ENCODE data around the gene SCARF2.
"Not testable (repeated sequence)": the region's sequence is repeated elsewhere in the genome, so short reads cannot be mapped to it uniquely, and the experiment has no call there.

SCARF2 gene, protein sequence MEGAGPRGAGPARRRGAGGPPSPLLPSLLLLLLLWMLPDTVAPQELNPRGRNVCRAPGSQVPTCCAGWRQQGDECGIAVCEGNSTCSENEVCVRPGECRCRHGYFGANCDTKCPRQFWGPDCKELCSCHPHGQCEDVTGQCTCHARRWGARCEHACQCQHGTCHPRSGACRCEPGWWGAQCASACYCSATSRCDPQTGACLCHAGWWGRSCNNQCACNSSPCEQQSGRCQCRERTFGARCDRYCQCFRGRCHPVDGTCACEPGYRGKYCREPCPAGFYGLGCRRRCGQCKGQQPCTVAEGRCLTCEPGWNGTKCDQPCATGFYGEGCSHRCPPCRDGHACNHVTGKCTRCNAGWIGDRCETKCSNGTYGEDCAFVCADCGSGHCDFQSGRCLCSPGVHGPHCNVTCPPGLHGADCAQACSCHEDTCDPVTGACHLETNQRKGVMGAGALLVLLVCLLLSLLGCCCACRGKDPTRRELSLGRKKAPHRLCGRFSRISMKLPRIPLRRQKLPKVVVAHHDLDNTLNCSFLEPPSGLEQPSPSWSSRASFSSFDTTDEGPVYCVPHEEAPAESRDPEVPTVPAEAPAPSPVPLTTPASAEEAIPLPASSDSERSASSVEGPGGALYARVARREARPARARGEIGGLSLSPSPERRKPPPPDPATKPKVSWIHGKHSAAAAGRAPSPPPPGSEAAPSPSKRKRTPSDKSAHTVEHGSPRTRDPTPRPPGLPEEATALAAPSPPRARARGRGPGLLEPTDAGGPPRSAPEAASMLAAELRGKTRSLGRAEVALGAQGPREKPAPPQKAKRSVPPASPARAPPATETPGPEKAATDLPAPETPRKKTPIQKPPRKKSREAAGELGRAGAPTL

DNA sequence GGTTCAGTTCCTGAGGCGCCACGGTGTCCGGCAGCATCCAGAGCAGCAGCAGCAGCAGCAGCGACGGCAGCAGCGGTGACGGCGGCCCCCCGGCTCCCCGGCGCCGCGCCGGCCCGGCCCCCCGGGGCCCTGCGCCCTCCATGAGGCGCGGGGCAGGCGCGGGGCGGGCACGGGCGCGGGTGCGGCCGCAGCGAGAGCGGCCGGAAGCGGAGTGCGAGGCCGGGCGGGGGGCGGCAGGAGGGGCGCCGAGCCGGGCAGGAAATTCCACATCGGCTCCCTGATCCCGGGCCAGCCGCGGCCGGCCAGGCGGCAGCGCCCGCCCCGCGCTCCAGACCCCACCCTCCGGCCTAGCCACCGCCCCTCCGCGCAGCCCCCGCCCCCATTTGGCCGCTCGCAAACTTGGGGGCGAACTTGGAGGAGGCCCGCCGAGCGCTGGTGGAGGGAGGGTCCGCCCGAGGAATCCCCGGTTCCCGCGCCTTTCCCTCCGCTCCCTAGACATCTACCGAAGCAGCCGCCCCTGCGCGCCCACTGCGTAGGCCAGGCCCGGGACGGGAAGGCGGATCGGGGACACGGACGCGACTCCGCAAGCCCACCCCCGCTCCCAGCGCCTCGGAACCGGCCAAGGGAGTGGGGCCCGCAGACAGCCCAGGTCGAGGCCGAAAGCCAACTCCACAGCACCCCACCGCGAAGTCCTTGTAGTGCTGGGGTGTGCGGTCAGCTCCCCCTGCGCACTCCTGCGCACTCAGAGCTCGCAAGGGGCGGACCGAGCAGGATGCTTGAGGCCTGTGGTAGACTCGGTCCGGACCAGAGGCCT is at the start of gene SCARF2:
TSS of gene SCARF2 (minus strand) at position 213 of the 814 bp plus-strand sequence. CDS start at position 142, 71 bp downstream.
- DNase-seq (ENCODE audit: low read depth) = no peak
- TF ChIP-seq MYC (IDR thresholded peaks at IDR 0.05; ENCODE audit: low read depth, low read length) (no peak), POLR2A (IDR thresholded peaks at IDR 0.05; ENCODE audit: extremely low read depth, insufficient read length) (no peak)
- TF ChIP-seq, protein P1, sequence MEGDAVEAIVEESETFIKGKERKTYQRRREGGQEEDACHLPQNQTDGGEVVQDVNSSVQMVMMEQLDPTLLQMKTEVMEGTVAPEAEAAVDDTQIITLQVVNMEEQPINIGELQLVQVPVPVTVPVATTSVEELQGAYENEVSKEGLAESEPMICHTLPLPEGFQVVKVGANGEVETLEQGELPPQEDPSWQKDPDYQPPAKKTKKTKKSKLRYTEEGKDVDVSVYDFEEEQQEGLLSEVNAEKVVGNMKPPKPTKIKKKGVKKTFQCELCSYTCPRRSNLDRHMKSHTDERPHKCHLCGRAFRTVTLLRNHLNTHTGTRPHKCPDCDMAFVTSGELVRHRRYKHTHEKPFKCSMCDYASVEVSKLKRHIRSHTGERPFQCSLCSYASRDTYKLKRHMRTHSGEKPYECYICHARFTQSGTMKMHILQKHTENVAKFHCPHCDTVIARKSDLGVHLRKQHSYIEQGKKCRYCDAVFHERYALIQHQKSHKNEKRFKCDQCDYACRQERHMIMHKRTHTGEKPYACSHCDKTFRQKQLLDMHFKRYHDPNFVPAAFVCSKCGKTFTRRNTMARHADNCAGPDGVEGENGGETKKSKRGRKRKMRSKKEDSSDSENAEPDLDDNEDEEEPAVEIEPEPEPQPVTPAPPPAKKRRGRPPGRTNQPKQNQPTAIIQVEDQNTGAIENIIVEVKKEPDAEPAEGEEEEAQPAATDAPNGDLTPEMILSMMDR (IDR thresholded peaks at IDR 0.05; ENCODE audit: low read depth, low read length) = no peak
- TF ChIP-seq, protein P2, sequence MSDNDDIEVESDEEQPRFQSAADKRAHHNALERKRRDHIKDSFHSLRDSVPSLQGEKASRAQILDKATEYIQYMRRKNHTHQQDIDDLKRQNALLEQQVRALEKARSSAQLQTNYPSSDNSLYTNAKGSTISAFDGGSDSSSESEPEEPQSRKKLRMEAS (IDR thresholded peaks at IDR 0.05; ENCODE audit: low read depth, low read length) = no peak
- H3K4me3 ChIP-seq (ENCODE audit: low read depth, low read length) = no peak within 1 kb of the TSS

DNA sequence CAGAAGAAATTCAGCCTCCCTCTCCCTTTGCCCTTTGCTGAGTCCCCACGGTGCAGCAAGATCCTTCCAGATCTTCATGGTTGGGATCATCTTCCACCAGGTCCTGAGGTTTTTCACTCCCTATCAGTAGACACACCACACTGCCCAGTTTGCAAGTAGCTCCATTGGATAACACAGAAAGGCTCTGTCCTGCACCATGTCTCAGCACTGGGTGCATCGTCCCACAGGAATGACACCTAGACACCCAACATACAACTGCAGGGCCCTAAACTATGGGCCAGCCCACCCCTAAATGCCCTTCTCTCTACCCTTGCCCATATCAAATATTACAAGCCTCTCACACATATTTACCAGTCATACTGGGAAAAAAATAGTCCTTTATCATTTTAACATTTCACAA is 48.6 kb upstream of the SCARF2 start:
- DNase-seq (ENCODE audit: low read depth) = no peak
- TF ChIP-seq POLR2A (IDR thresholded peaks at IDR 0.05; ENCODE audit: extremely low read depth, insufficient read length) = no peak
- TF ChIP-seq, protein P1 (IDR thresholded peaks at IDR 0.05; ENCODE audit: low read depth, low read length) = no peak
- TF ChIP-seq, protein P2 (IDR thresholded peaks at IDR 0.05; ENCODE audit: low read depth, low read length) = no peak
- TF ChIP-seq MYC (IDR thresholded peaks at IDR 0.05; ENCODE audit: low read depth, low read length) = no peak
- no peak overlapping the region for H3K4me3 ChIP-seq (ENCODE audit: low read depth, low read length)

DNA sequence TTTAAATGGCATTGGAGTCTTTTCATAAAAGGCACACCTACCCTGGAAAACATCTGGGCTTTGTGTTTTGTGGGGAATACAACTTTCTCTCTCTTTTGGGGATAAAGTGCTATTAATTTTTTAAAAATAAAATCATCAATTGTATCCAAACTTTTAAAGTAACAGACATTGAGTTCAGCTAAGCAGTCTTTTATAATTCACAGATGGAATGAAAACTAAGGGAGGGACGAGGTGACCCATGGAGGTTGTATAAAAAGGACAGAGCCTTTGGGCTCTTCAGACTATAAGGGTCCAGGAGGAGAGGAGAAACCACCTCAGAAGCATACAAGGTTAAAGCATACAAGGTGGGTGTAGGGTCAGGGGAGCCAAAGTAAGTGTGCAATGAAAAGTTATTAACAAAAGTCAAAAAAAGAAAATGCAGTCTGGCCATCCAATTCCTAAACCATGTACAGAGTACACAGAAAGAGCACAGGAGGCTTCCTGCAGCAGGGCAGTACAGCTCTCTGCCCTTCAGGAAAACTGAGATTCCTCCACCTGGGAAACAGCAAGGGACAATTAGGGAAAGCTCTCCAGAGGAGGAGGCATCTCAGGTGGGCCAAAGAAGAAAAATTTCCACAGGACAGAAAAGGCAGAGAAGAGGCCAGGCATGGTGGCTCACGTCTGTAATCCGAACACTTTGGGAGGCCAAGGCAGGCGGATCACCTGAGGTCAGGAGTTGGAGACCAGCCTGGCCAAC is 47.5 kb upstream of the SCARF2 start:
- DNase-seq (ENCODE audit: low read depth) = no peak
- no peak for TF ChIP-seq POLR2A (IDR thresholded peaks at IDR 0.05; ENCODE audit: extremely low read depth, insufficient read length)
- no peak for TF ChIP-seq MYC (IDR thresholded peaks at IDR 0.05; ENCODE audit: low read depth, low read length)
- TF ChIP-seq, protein P2 (IDR thresholded peaks at IDR 0.05; ENCODE audit: low read depth, low read length) = no peak
- TF ChIP-seq, protein P1 (IDR thresholded peaks at IDR 0.05; ENCODE audit: low read depth, low read length) = no peak

DNA sequence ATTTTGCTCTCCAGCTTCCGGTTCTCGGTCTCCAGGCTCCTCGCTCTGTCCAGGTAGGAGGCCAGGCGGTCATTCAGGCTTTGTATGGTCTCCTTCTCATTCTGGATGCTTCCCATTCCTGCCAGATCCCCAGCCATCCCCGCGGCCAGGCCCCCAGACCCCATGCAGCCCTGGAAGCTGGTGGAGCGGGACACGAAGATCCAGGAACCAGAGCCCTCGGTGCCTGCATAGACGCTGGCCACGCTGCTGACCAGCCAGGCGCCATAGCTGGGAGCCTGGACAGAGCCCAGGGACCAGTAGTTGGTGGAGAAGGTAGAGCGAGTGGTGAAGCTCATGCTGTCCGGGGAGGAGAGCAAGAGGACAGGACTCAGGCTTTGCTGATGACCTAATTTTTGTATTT is 46.1 kb upstream of the SCARF2 start:
- TF ChIP-seq, protein P1 (IDR thresholded peaks at IDR 0.05; ENCODE audit: low read depth, low read length) = no peak
- no peak for TF ChIP-seq MYC (IDR thresholded peaks at IDR 0.05; ENCODE audit: low read depth, low read length)
- no peak for TF ChIP-seq POLR2A (IDR thresholded peaks at IDR 0.05; ENCODE audit: extremely low read depth, insufficient read length)
- TF ChIP-seq, protein P2 (IDR thresholded peaks at IDR 0.05; ENCODE audit: low read depth, low read length) = no peak
- H3K4me3 ChIP-seq (ENCODE audit: low read depth, low read length) = no peak overlapping the region
- no peak for DNase-seq (ENCODE audit: low read depth)

More for the DNA sequence above, 47.5 kb upstream of the SCARF2 start:
- no peak overlapping the region for H3K4me3 ChIP-seq (ENCODE audit: low read depth, low read length)

DNA sequence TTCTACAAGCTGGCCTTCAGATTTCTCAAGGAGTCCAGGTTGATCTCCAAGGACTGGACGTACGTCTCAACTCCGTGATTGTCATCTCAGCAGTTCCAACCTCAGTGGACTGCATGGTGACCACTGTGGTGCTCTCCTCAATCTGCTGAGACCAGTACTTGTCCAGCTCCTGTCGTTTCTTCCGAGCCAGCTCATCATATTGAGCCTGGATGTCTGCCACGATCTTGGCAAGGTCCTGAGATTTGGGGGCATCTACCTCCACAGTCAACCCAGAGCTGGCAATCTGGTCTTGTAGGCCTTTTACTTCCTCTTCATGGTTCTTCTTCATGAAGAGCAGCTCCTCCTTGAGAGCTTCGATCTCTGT is 45.5 kb upstream of the SCARF2 start:
- H3K4me3 ChIP-seq (ENCODE audit: low read depth, low read length); DNase-seq (ENCODE audit: low read depth): not testable (repeated sequence)
